NCI-H510A (cell line): ENCODE results near the gene CES3.
A peak's percentile ranks its signal among the peaks of the same experiment; 100 is the strongest.

Experiments
- DNase-seq: peaks from one replicate; lab custom pipeline; 2025; lab: John Stamatoyannopoulos, UW

Gene CES3

DNA sequence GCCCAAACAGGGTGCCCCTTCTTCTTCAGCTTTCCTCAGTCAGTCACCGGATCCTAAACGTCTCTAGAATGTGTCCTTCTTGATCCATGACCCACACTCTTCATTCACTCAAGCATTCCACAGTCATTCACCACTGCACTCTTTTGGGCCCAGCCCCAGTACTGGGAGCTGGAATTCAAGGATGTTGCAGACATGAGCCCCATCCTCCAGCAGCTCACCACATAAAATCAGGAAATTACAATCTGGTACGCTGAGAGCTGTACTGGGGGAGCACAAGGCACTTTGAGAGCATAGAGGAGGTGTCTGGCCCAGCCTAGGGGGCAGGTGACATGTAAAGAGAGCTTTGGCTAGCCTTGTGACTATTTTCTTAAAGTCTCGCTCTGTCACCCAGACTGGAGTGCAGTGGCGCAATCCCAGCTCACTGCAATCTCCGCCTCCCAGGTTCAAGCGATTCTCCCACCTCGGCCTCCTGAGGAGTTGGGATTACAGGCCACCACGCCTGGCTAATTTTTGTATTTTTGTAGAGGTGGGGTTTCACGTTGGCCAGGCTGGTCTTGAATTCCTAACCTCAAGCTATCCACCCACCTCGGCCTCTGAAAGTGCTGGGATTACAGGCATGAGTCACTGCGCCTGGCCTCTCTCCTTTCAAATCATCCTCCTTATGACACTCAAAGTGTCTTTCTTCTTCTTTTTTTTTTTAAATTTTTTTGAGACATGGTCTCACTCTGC lies 46.0 kb downstream of the CES3 start:
- DNase-seq = no peak

GRCh38 chr16:67009158-67009557 lies 48.1 kb downstream of the CES3 start:
- DNase-seq = no peak

GRCh38 chr16:67011274-67011673 lies 50.2 kb downstream of the CES3 start:
- no peak for DNase-seq

DNA sequence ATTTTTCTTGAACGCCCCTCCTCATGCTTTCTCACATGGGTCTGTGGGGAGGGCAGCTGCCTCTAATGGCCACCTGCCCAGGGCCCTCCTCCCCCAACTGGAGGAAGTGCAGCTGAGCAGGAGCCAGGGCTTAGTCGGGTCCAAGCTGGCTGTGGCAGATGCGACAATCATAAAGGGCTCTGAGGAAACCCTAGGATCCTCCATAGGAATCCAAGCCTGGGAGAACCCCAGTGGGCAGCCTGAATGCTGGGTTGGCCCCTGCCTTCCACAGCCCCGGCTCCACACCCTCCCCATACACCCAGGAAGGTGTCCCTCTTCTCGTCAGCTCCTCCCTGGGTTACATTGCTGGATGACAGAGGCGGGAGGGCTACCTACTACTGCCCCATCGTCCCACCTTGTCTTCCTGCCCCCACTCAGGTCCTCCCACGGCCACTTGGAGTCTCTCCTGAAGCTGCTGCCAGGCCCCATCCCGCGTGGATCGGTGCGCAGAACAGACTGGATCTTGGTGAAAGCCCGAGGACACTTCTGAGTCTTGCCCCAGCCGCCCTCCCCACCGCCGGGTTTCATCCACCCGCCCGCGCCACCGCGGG lies 52.3 kb downstream of the CES3 start:
- DNase-seq = no peak

- DNase-seq = no peak
Measured at GRCh38 chr16:67013823-67014633, 53.0 kb downstream of the CES3 start.

- DNase-seq = no peak
Measured at GRCh38 chr16:67014634-67015312, 53.7 kb downstream of the CES3 start.

DNA sequence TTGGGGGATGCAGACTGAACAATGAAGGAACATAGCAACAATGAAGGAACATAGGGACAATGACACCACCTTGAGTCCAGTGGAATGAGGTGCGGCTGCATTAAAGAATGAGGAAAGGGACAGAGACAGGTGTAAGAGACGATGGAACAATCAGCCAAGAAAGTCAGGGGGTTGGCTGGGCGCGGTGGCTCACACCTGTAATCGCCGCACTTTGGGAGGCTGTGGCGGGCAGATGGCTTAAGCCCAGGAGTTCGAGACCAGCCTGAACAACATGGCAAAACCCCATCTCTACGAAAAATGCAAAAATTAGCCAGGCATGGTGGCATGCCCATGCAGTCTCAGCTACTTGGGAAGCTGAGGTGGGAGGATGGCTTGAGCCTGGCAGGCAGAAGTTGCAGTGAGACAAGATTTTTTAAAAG lies 54.3 kb downstream of the CES3 start:
- no peak for DNase-seq

GRCh38 chr16:67016143-67016542 lies 55.1 kb downstream of the CES3 start:
- DNase-seq = no peak

DNA sequence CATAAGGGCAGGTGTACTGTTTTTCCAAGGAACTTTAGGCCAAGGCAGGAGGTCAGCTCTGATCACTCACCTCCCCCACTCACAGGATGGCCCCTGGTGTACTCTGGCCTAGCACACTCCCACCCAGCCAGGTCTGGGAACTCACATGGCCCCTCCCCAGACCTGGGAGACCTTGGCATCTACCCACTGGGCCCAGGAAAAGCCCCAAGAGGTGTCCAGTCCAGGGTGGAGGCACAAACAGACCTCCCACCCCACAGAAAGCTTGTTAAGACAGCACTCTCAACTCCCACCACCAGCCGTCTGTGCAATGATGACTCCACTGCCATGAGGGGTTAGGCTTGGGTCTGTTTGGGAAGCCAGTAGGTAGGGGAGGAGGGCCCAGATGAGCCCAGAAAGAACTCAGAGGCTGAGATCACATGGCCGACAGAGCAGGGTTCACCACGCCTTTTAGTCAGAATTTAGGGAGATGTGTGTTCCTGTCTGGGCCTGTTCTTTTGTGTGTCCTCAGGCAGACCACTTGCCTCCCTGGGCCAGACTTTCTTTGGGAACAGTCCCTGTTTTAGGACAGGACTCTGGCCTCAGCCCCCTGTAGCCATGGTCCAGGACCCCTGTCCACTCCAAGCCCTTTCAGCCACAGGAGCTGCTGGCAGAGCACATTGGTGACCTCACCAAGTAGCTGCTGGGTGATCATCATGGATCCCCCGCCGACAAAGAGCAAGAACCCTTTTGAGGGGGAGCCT lies 55.8 kb downstream of the CES3 start:
- DNase-seq = no peak

GRCh38 chr16:67017421-67017750 lies 56.3 kb downstream of the CES3 start:
- DNase-seq = no peak

GRCh38 chr16:67017810-67018488 lies 56.9 kb downstream of the CES3 start:
- DNase-seq = peak; percentile 84

GRCh38 chr16:67019171-67019570 lies 58.1 kb downstream of the CES3 start:
- DNase-seq = no peak

- DNase-seq = no peak
Measured at GRCh38 chr16:67021321-67021720, 60.3 kb downstream of the CES3 start.

- no peak for DNase-seq
Measured at GRCh38 chr16:67022531-67023214, 61.6 kb downstream of the CES3 start.

DNA sequence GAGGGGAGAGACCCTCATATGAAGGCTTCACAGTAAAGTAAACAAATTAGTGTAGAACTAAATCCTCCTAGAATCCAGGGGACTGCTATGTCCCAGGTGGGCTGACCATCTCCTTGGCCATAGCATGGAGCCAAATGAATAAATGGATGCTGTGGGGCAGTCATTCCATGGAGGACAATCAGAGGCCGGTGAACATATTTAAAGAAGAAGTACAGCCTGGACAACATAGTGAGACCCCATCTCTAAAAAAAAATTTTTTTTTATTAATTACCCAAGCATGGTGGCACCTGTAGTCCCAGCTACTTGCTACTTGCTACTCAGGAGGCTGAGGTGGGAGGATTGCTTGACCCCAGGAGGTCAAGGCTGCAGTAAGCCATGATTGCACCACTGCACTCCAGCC lies 62.6 kb downstream of the CES3 start:
- DNase-seq = no peak
